Heart left ventricle (tissue), 16 donors: Measurements from ENCODE around the gene FAU. TPM values are rescaled to one million over a fixed set of nuclear protein-coding genes. Genes with fewer than 3 reads are reported as not detected.

ENCODE experiments used
- ATAC-seq, 4 donors: fragments of 200-7000 bp; cut with Tn5 transposase; one replicate each; pipeline ENCODE4 v1.9.1; 2020 to 2022; ENCODE audit warnings: moderate library complexity in 4 of 4, mild to moderate bottlenecking in 3 of 4, moderate number of reproducible peaks in 1 of 4
- DNase-seq, 5 donors: peaks; one replicate each; pipeline ENCODE4 v3.0.0-alpha.2; 2020
- H3K27ac ChIP-seq, 12 donors: fragments of 200-600 bp; sonication (generic) in 4 of 12; one replicate each; pipeline versions ENCODE4 v1.5.0 to v1.8.0; 2016 to 2022; ENCODE audit warnings: mild to moderate bottlenecking in 2 of 12
- H3K27me3 ChIP-seq, 9 donors: fragments of 200-600 bp; sonication (generic) in 2 of 9; one replicate each; pipeline versions ENCODE4 v1.5.1 to v1.8.0; 2016 to 2022; ENCODE audit warnings: mild to moderate bottlenecking in 3 of 9
- H3K36me3 ChIP-seq, 9 donors: fragments of 200-600 bp; sonication (generic) in 2 of 9; one replicate each; pipeline versions ENCODE4 v1.5.0 to v1.8.0; 2018 to 2022; ENCODE audit warnings: mild to moderate bottlenecking in 2 of 9
- H3K4me1 ChIP-seq, 12 donors: fragments of 200-600 bp; sonication (generic) in 4 of 12; one replicate each; pipeline versions ENCODE4 v1.5.0 to v1.8.0; 2016 to 2022; ENCODE audit warnings: mild to moderate bottlenecking in 3 of 12
- H3K4me3 ChIP-seq, 12 donors: fragments of 200-600 bp; sonication (generic) in 4 of 12; one replicate each; pipeline versions ENCODE4 v1.5.0 to v1.8.0; 2017 to 2022; ENCODE audit warnings: mild to moderate bottlenecking in 9 of 12, moderate library complexity in 4 of 12
- H3K9me3 ChIP-seq, 12 donors: fragments of 200-600 bp; sonication (generic) in 4 of 12; one replicate each; pipeline versions ENCODE4 v1.5.0 to v1.8.0; 2016 to 2022; ENCODE audit warnings: mild to moderate bottlenecking in 1 of 12
- POLR2A ChIP-seq, 2 donors: fragments of 450-650 bp; IDR thresholded peaks; one replicate each; pipeline ENCODE4 v1.6.1; 2017; ENCODE audit warnings: antibody characterized with exemption in 2 of 2, mild to moderate bottlenecking in 2 of 2, moderate library complexity in 2 of 2
- WGBS, 4 donors: extraction: QIAGEN DNeasy Blood & Tissue Kit in 2 of 4; methylation state at CpG; one replicate each; pipeline versions ENCODE4 v1.1.5 to v1.1.7; 2013 to 2018; 5-methylcytosine and 5-hydroxymethylcytosine counted together
- intact Hi-C, 10 donors: fragments of 100-400 bp; cut with DNase I; formaldehyde crosslinking; loops; one replicate each; pipeline versions ENCODE4 v1.11.1 to v1.14.2; 2022
- polyA plus RNA-seq, 2 donors: library from polyadenylated mRNA; stranded (reverse); fragments of 200-250 nt; gene quantifications; one replicate each; pipeline ENCODE4 v1.2.3, GENCODE V29; 2013
- total RNA-seq, 9 donors: library from RNA; depleted of rRNA in 2 of 9; stranded (reverse); fragments of >200 nt in 2 of 9; fragmentation: NEBNext Ultra II Directional in 3 of 9; extraction: Animal tissue kit (Norgen Biotek cat#: 25700) in 3 of 9; gene quantifications; one replicate each; pipeline versions ENCODE4 v1.1.0 to v1.2.4, GENCODE V29; 2016 to 2023
- TF ChIP-seq, protein P1 (sequence below), 12 donors: fragments of 200-600 bp; sonication (generic) in 4 of 12; IDR thresholded peaks; one replicate each; pipeline versions ENCODE4 v1.5.0 to v1.8.0; 2018 to 2022; ENCODE audit warnings: antibody characterized with exemption in 12 of 12, mild to moderate bottlenecking in 5 of 12
- donor health status: ischemic (EF 13 %, LVEDD 7.1; RV severe dilation, severe dysfunction).
- donor health status: healthy with polysubstance abuse.
- donor health status: DM: no; HTN: yes; CAD: no.
- donor health status: DM: no; HTN: no; CAD: no.
- donor health status: ischemic (EF 25% LVEDD 6.9; RV normal size, moderate dysfunction).
- donor health status: ischemic (EF 25% LVEDD 5.7; RV mildly dilated, moderate dysfunction).
- donor health status: healthy.
- donor health status: DM: yes; HTN: yes; CAD: no.
- donor health status: ischemic (EF 35%, LVEDD 5.7; RV mildly dilated, moderate dysfunction).
- donor health status: nonischemic (EF 11% LVEDD 7.7; RV severe dilation, severe dysfunction).
- donor health status: DM: yes; HTN: yes; CAD: no.
- donor health status: PGD.
- donor health status: ischemic (EF 29% LVEDD 5.4; RV normal size, mild dysfunction).
- donor health status: nonischemic (EF 23%, LVEDD 6.1; RV moderate dilation, normal function).

The FAU gene
- total and polyA plus RNA-seq, 11 donors = 388 to 1,119 (median 641) TPM

GRCh38 chr11:65084598-65085375 is 37.1 kb downstream of the FAU start:
- intact Hi-C loops = loop anchor here in 7 of 10 donors (1.0 to 10.0 kb wide), 8 partner anchors 12 to 72 kb away; partner anchors contain the start of genes SAC3D1 (in 5 of the 7), ARL2 (in 4 of the 7), VPS51 (in 2 of the 7) and FAU (in 1 of the 7)
- peaks cover 0 to 48% (median 42%) of the 10 kb centered on the region in 9 donors for H3K36me3 ChIP-seq

GRCh38 chr11:65083834-65084597 is 37.9 kb downstream of the FAU start, which contains the start of the genes CDCA5 and ZFPL1:
CDCA5 (minus strand) TSS chr11:65084040; CDS start chr11:65083978, 62 bp downstream.
ZFPL1 (plus strand) TSS chr11:65084222; CDS start chr11:65084699, 477 bp downstream.
- intact Hi-C loops = loop anchor here in 7 of 10 donors (1.0 to 10.0 kb wide), 8 partner anchors 12 to 72 kb away; partner anchors contain the start of genes SAC3D1 (in 5 of the 7), ARL2 (in 4 of the 7), VPS51 (in 2 of the 7) and FAU (in 1 of the 7)
- 0 to 1% (median 1%) methylated on average over 60 to 79 of the region's 79 CpGs for WGBS, 4 donors
- no peaks in the 10 kb centered on the region for H3K9me3 ChIP-seq
- H3K36me3 ChIP-seq = peaks cover 0 to 40% (median 37%) of the 10 kb centered on the region in 9 donors
- H3K4me3 ChIP-seq = peak within 1 kb of the TSS; percentile 44 to 93 (median 79)
- H3K27ac ChIP-seq = peak within 1 kb of the TSS; percentile 45 to 95 (median 90)
- H3K4me1 ChIP-seq = peaks cover 4 to 27% (median 16%) of the 10 kb centered on the region in 12 donors
- no peaks in the 10 kb centered on the region for H3K27me3 ChIP-seq
- peak; percentile 90 to 98 (median 97) for ATAC-seq
- DNase-seq = peak; percentile 95 to 96 (median 95)
- TF ChIP-seq, protein P1, sequence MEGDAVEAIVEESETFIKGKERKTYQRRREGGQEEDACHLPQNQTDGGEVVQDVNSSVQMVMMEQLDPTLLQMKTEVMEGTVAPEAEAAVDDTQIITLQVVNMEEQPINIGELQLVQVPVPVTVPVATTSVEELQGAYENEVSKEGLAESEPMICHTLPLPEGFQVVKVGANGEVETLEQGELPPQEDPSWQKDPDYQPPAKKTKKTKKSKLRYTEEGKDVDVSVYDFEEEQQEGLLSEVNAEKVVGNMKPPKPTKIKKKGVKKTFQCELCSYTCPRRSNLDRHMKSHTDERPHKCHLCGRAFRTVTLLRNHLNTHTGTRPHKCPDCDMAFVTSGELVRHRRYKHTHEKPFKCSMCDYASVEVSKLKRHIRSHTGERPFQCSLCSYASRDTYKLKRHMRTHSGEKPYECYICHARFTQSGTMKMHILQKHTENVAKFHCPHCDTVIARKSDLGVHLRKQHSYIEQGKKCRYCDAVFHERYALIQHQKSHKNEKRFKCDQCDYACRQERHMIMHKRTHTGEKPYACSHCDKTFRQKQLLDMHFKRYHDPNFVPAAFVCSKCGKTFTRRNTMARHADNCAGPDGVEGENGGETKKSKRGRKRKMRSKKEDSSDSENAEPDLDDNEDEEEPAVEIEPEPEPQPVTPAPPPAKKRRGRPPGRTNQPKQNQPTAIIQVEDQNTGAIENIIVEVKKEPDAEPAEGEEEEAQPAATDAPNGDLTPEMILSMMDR (IDR thresholded peaks at IDR 0.05) = no peak
- TF ChIP-seq POLR2A (IDR thresholded peaks at IDR 0.05) = peak in 1 of 2 donors; percentile 58

More at GRCh38 chr11:65084598-65085375, 37.1 kb downstream of the FAU start:
- TF ChIP-seq, protein P1 (IDR thresholded peaks at IDR 0.05) = no peak
- TF ChIP-seq POLR2A (IDR thresholded peaks at IDR 0.05) = no peak
- 47 to 53% (median 48%) methylated on average over 21 to 23 of the region's 23 CpGs for WGBS, 4 donors
- no peaks in the 10 kb centered on the region for H3K9me3 ChIP-seq
- H3K27ac ChIP-seq = peak overlapping the region; percentile 45 to 95 (median 90)
- ATAC-seq (peak in 2 of 4 donors; percentile 5 to 8), DNase-seq (no peak)
- H3K4me3 ChIP-seq = peak overlapping the region; percentile 44 to 93 (median 79)
- H3K4me1 ChIP-seq = peaks cover 4 to 27% (median 16%) of the 10 kb centered on the region in 12 donors
- H3K27me3 ChIP-seq = no peaks in the 10 kb centered on the region

DNA sequence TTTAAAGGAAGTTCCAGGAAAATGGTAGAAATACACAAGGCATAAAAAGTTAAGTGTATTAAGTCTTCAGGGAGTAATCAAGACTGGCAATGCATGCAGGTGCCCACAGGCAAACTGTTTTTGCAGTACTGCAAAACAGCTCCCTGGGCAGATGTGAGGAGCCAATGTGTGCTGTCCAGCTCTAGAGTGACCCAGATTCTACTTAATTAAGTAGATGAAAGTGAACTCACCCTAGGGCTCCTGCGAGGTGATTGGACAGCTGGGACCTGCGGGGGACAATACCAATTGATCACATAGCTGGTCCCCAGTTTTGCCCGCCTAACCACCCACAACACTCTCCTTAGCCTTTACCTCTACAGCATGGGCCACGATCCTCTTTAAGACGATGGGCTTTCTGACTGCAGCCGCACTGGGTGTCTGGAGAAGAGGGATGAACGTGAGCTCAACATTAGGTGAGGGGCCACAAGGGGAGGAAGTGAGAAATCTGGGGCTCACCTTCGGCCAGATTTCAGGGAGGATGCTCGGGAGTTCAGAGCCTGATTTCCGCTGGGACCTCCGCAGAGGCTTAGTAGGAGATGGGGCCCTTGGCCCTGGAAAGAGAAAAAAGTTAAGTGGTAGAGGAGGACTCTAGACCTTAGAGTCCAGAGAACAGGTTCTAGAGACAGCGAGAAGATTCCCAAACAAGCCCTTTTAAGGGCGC is 38.6 kb downstream of the FAU start:
- intact Hi-C loops = loop anchor here in 5 of 10 donors (5.0 to 10.0 kb wide), 4 partner anchors 41 to 71 kb away; partner anchors contain the start of genes ARL2 (in 4 of the 5), SAC3D1 (in 4 of the 5) and SNX15 (in 1 of the 5)
- peaks cover 4 to 27% (median 16%) of the 10 kb centered on the region in 12 donors for H3K4me1 ChIP-seq
- TF ChIP-seq, protein P1 (IDR thresholded peaks at IDR 0.05) = no peak
- no peak for ATAC-seq
- no peaks in the 10 kb centered on the region for H3K9me3 ChIP-seq
- DNase-seq = no peak
- 5 to 9% (median 6%) methylated on average over 13 of the region's 13 CpGs for WGBS, 4 donors
- peaks cover 0 to 33% (median 29%) of the 10 kb centered on the region in 9 donors for H3K36me3 ChIP-seq
- H3K4me3 ChIP-seq = peak overlapping the region; percentile 44 to 93 (median 79)
- peak overlapping the region in 9 of 12 donors; percentile 87 to 95 (median 91) for H3K27ac ChIP-seq
- no peaks in the 10 kb centered on the region for H3K27me3 ChIP-seq
